Measurements from ENCODE around the gene NUPR1. TPM values are rescaled to one million over a fixed set of nuclear protein-coding genes. Genes with fewer than 3 reads are reported as not detected.
A peak's percentile ranks its signal among the peaks of the same experiment; 100 is the strongest.
"Not testable (repeated sequence)": the region's sequence is repeated elsewhere in the genome, so short reads cannot be mapped to it uniquely, and the experiment has no call there.

Gene NUPR1
- total RNA-seq, 3 donors from 2014 or later = 0.28 to 0.63 (median 0.37) TPM

- Mint-ChIP-seq H3K36me3 (ENCODE audit: insufficient read depth) (no peaks in the 10 kb centered on the region), H3K9me3 (no peaks in the 10 kb centered on the region), H3K4me1 (ENCODE audit: low read depth) (peaks cover 5% of the 10 kb centered on the region), H3K4me3 (no peak overlapping the region), H3K27me3 (ENCODE audit: low read depth) (no peaks in the 10 kb centered on the region)
- ATAC-seq (no peak), DNase-seq (no peak)
These were observed 6.2 kb upstream of the NUPR1 start for GRCh38 chr16:28544998-28545397.

- Mint-ChIP-seq H3K4me1 (ENCODE audit: low read depth) (no peaks in the 10 kb centered on the region), H3K4me3 (no peak overlapping the region), H3K36me3 (ENCODE audit: insufficient read depth) (no peaks in the 10 kb centered on the region), H3K27me3 (ENCODE audit: low read depth) (no peaks in the 10 kb centered on the region), H3K9me3 (no peaks in the 10 kb centered on the region)
- ATAC-seq (no peak), DNase-seq (no peak)
These were observed 4.3 kb upstream of the NUPR1 start for GRCh38 chr16:28543072-28543471.

GRCh38 chr16:28542646-28543045 is 3.9 kb upstream of the NUPR1 start:
- ATAC-seq (no peak), DNase-seq (no peak)
- no peaks in the 10 kb centered on the region for H3K36me3 Mint-ChIP-seq (ENCODE audit: insufficient read depth)
- no peaks in the 10 kb centered on the region for H3K27me3 Mint-ChIP-seq (ENCODE audit: low read depth)
- H3K9me3 Mint-ChIP-seq = no peaks in the 10 kb centered on the region
- H3K4me3 Mint-ChIP-seq = no peak overlapping the region
- H3K4me1 Mint-ChIP-seq (ENCODE audit: low read depth) = peaks cover 3% of the 10 kb centered on the region

- no peak for DNase-seq
- H3K4me3 Mint-ChIP-seq = no peak overlapping the region
- H3K27me3 Mint-ChIP-seq (ENCODE audit: low read depth) = no peaks in the 10 kb centered on the region
- no peak for ATAC-seq
- peaks cover 16% of the 10 kb centered on the region for H3K4me1 Mint-ChIP-seq (ENCODE audit: low read depth)
- H3K9me3 Mint-ChIP-seq = no peaks in the 10 kb centered on the region
- H3K36me3 Mint-ChIP-seq (ENCODE audit: insufficient read depth) = no peaks in the 10 kb centered on the region
These were observed 1.6 kb upstream of the NUPR1 start for GRCh38 chr16:28540346-28540745.

GRCh38 chr16:28537964-28538732 is 626 bp downstream of the NUPR1 start:
- Mint-ChIP-seq H3K9me3 (no peaks in the 10 kb centered on the region), H3K27me3 (ENCODE audit: low read depth) (no peaks in the 10 kb centered on the region), H3K4me3 (no peak overlapping the region), H3K36me3 (ENCODE audit: insufficient read depth) (no peaks in the 10 kb centered on the region), H3K4me1 (ENCODE audit: low read depth) (peaks cover 34% of the 10 kb centered on the region)
- no peak for ATAC-seq
- no peak for DNase-seq

GRCh38 chr16:28537076-28537475 is 1.7 kb downstream of the NUPR1 start:
- Mint-ChIP-seq H3K27me3 (ENCODE audit: low read depth) (no peaks in the 10 kb centered on the region), H3K4me3 (no peak overlapping the region), H3K4me1 (ENCODE audit: low read depth) (peaks cover 38% of the 10 kb centered on the region), H3K36me3 (ENCODE audit: insufficient read depth) (no peaks in the 10 kb centered on the region), H3K9me3 (no peaks in the 10 kb centered on the region)
- DNase-seq = no peak
- ATAC-seq = no peak

- Mint-ChIP-seq H3K36me3 (ENCODE audit: insufficient read depth) (no peaks in the 10 kb centered on the region), H3K27me3 (ENCODE audit: low read depth) (no peaks in the 10 kb centered on the region), H3K4me1 (ENCODE audit: low read depth) (peaks cover 40% of the 10 kb centered on the region), H3K9me3 (no peaks in the 10 kb centered on the region), H3K4me3 (peak overlapping the region; percentile 24)
- ATAC-seq = no peak
- no peak for DNase-seq
These were observed 4.0 kb downstream of the NUPR1 start for GRCh38 chr16:28534542-28535373.

GRCh38 chr16:28532940-28533647 is 5.7 kb downstream of the NUPR1 start:
- Mint-ChIP-seq H3K27me3 (ENCODE audit: low read depth) (no peaks in the 10 kb centered on the region), H3K4me1 (ENCODE audit: low read depth) (peaks cover 40% of the 10 kb centered on the region), H3K4me3 (no peak overlapping the region), H3K36me3 (ENCODE audit: insufficient read depth) (no peaks in the 10 kb centered on the region), H3K9me3 (no peaks in the 10 kb centered on the region)
- DNase-seq (no peak), ATAC-seq (no peak)

GRCh38 chr16:28531777-28532744 is 6.7 kb downstream of the NUPR1 start:
- no peak for DNase-seq
- Mint-ChIP-seq H3K9me3 (no peaks in the 10 kb centered on the region), H3K27me3 (ENCODE audit: low read depth) (no peaks in the 10 kb centered on the region), H3K4me1 (ENCODE audit: low read depth) (peaks cover 32% of the 10 kb centered on the region), H3K36me3 (ENCODE audit: insufficient read depth) (no peaks in the 10 kb centered on the region), H3K4me3 (no peak overlapping the region)
- no peak for ATAC-seq

GRCh38 chr16:28529124-28529523 is 9.7 kb downstream of the NUPR1 start:
- Mint-ChIP-seq H3K27me3 (ENCODE audit: low read depth) (no peaks in the 10 kb centered on the region), H3K4me1 (ENCODE audit: low read depth) (peaks cover 14% of the 10 kb centered on the region), H3K4me3 (no peak overlapping the region), H3K9me3 (no peaks in the 10 kb centered on the region), H3K36me3 (ENCODE audit: insufficient read depth) (no peaks in the 10 kb centered on the region)
- DNase-seq (no peak), ATAC-seq (no peak)

GRCh38 chr16:28528463-28528867 is 10.3 kb downstream of the NUPR1 start:
- Mint-ChIP-seq H3K9me3 (no peaks in the 10 kb centered on the region), H3K36me3 (ENCODE audit: insufficient read depth) (no peaks in the 10 kb centered on the region), H3K27me3 (ENCODE audit: low read depth) (no peaks in the 10 kb centered on the region), H3K4me3 (no peak overlapping the region), H3K4me1 (ENCODE audit: low read depth) (peaks cover 9% of the 10 kb centered on the region)
- no peak for DNase-seq
- ATAC-seq = no peak

GRCh38 chr16:28527985-28528384 is 10.8 kb downstream of the NUPR1 start:
- ATAC-seq (no peak), DNase-seq (no peak)
- Mint-ChIP-seq H3K9me3 (no peaks in the 10 kb centered on the region), H3K36me3 (ENCODE audit: insufficient read depth) (no peaks in the 10 kb centered on the region), H3K27me3 (ENCODE audit: low read depth) (no peaks in the 10 kb centered on the region), H3K4me3 (no peak overlapping the region), H3K4me1 (ENCODE audit: low read depth) (peaks cover 8% of the 10 kb centered on the region)

- H3K4me3 Mint-ChIP-seq; H3K36me3 Mint-ChIP-seq (ENCODE audit: insufficient read depth); H3K27me3 Mint-ChIP-seq (ENCODE audit: low read depth); H3K9me3 Mint-ChIP-seq; DNase-seq; H3K4me1 Mint-ChIP-seq (ENCODE audit: low read depth); ATAC-seq: not testable (repeated sequence)
These were observed 11.5 kb downstream of the NUPR1 start for GRCh38 chr16:28527100-28527785.
